Measurements from ENCODE around the gene DDIAS. TPM values are rescaled to one million over a fixed set of nuclear protein-coding genes. Genes with fewer than 3 reads are reported as not detected.

DDIAS gene
- total RNA-seq, 1 donor: 14.3 TPM

GRCh38 chr11:82924522-82925224 is 23.1 kb downstream of the DDIAS start:
- TF ChIP-seq, protein P1, sequence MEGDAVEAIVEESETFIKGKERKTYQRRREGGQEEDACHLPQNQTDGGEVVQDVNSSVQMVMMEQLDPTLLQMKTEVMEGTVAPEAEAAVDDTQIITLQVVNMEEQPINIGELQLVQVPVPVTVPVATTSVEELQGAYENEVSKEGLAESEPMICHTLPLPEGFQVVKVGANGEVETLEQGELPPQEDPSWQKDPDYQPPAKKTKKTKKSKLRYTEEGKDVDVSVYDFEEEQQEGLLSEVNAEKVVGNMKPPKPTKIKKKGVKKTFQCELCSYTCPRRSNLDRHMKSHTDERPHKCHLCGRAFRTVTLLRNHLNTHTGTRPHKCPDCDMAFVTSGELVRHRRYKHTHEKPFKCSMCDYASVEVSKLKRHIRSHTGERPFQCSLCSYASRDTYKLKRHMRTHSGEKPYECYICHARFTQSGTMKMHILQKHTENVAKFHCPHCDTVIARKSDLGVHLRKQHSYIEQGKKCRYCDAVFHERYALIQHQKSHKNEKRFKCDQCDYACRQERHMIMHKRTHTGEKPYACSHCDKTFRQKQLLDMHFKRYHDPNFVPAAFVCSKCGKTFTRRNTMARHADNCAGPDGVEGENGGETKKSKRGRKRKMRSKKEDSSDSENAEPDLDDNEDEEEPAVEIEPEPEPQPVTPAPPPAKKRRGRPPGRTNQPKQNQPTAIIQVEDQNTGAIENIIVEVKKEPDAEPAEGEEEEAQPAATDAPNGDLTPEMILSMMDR (IDR thresholded peaks at IDR 0.05; ENCODE audit: insufficient read depth, low read length): no peak

DNA sequence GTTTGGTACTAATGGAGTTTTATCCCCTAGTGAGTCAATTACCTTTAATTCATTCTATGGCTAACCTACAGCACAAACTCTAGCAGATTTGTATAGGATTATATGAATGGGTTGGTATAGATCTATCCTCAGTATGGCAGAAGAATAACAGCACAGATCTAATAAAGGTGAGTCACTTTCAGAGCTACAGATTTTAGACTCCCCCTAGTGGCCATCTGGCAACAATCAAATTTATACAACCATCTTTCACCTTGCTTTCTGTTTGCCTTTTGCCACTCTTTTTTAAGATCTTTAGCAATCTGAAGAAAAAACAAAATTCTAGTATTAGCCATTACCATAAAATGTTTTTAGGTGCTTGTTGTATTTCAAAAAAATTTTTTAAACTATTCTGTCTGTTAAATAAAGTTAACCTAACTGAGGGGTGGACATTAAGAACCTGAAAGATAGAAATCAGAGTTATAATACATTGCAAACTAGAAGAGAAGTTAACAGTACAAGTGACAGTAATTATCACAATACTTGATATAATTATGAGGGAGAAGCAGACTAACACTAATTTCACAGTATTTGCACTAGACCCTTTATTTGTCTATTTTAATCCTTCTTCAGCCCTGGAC is 25.8 kb downstream of the DDIAS start:
- TF ChIP-seq, protein P1 (IDR thresholded peaks at IDR 0.05; ENCODE audit: insufficient read depth, low read length): peak; percentile 78
- no peak overlapping the region for H3K4me3 ChIP-seq (ENCODE audit: low read depth, low read length)
- peak; percentile 75 for DNase-seq (ENCODE audit: low read depth)

More at GRCh38 chr11:82924522-82925224, 23.1 kb downstream of the DDIAS start:
- H3K4me3 ChIP-seq (ENCODE audit: low read depth, low read length): no peak overlapping the region
- no peak for DNase-seq (ENCODE audit: low read depth)

DNA sequence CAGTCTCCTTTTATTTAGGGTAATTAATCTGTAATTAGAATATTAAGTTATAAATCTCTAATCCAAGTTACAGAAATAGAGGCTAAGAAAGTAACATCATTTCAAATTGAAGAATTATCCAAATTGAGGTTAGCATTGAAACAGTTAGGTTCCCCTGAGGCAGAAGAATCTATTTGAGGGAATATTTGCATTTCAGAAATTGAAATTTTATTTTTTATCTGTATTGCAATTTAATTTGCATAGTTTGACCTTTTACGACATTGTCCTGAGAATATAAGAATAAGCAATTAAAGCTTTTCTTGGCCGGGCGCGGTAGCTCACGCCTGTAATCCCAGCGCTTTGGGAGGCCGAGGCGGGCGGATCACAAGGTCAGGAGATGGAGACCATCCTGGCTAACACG is 27.6 kb downstream of the DDIAS start:
- TF ChIP-seq, protein P1 (IDR thresholded peaks at IDR 0.05; ENCODE audit: insufficient read depth, low read length): no peak
- no peak for DNase-seq (ENCODE audit: low read depth)
- H3K4me3 ChIP-seq (ENCODE audit: low read depth, low read length): no peak overlapping the region

DNA sequence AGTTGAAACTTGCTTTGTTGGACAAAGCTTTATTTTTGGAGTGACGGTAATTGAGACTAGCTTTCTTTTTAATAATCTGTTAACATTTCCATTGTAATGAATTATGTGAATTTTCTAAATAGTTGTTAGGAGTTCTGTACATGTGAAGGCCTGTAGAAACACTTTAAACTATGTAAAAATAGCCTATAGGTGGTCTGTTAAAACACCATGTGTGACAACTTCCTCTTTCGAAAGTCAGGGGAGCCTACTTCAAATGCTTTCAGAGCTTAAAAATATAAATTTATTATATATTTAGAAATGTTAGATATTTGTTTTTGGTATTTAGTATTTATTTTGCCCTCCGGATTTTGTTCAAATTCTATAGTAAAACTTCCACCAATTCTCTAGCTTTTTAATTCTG is 28.7 kb downstream of the DDIAS start:
- DNase-seq (ENCODE audit: low read depth): no peak
- TF ChIP-seq, protein P1 (IDR thresholded peaks at IDR 0.05; ENCODE audit: insufficient read depth, low read length): no peak
- H3K4me3 ChIP-seq (ENCODE audit: low read depth, low read length): no peak overlapping the region

- TF ChIP-seq, protein P1 (IDR thresholded peaks at IDR 0.05; ENCODE audit: insufficient read depth, low read length): no peak
- DNase-seq (ENCODE audit: low read depth): no peak
- H3K4me3 ChIP-seq (ENCODE audit: low read depth, low read length): no peak overlapping the region
Measured at GRCh38 chr11:82930734-82931133, 29.2 kb downstream of the DDIAS start.

GRCh38 chr11:82932564-82932963 is 31.0 kb downstream of the DDIAS start:
- H3K4me3 ChIP-seq (ENCODE audit: low read depth, low read length): no peak overlapping the region
- DNase-seq (ENCODE audit: low read depth): no peak
- TF ChIP-seq, protein P1 (IDR thresholded peaks at IDR 0.05; ENCODE audit: insufficient read depth, low read length): no peak

Measured in fibroblast of the aortic adventitia (primary cell).